ENCODE measurements around the gene IL25.
"Not testable (repeated sequence)": the region's sequence is repeated elsewhere in the genome, so short reads cannot be mapped to it uniquely, and the experiment has no call there.

The IL25 gene

DNA sequence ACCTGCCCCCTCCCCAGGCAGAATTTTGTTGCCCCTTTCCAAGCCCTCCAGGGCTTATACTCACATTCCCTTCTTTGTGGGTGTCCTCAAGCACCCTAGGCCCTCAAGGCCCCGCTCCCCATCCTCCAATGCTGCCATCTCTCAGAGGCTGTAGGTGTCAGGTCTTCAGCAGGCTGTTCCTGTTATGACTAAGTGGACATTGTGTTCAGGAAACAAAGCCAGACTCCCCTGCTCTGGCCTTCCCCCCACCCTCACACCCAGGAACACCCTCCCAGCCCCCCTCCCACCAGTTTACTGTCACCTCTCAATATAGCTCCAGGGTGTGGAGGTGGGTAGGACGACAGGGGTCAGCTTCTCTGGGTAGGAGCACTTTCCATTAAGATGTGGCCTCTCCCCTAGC is 36.9 kb downstream of the IL25 start:
- no peak for DNase-seq (ENCODE audit: low spot score)

- no peak for DNase-seq (ENCODE audit: low spot score)
Measured at GRCh38 chr14:23409966-23410635, 37.5 kb downstream of the IL25 start.

DNA sequence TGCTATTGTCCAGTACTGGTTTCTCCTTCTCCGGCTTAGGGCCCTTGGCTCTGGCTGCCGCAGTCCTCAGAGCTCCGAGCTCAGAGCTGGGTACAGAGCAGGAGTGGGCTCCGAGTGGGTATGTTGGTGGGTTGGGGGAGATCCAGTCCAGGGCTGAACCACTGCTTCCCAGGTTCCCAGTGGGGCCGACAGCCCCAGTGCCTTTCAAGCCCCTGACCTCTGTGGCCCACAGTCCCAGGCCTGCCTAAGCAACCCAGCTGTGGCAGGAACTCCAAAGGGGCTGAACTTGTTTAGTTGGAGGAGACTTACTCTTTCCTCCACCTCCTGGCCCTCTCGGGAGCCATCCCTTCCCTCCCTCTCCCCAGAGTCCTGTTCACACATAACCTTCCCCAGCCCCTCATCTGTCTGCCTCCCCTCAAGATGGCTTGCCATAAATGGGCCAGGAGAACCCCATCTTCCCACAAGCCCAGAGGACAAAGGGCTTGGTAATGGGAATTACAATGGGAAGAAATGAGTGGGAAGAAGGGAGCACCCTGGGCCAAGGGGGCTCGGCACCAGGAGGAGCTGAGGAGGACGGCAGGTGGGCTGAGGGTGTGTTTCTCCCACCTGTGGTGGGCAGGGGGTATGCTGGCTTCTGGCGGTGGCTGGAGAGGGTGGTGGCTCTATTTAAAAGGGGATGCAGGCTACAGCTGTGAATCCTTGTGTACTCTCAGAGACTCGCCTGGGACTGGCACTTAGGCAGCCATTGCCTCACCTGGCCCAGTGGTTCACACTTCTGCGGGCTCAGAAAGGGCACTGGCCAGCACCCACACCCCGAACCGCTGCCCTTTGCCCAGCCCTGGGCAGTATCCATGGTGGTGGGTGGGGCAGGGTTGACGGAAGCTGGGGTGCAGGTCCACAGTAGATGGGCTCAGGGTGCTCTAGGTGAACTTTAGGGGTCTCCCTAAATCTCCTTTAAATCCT is 39.2 kb downstream of the IL25 start:
- no peak for DNase-seq (ENCODE audit: low spot score)

DNA sequence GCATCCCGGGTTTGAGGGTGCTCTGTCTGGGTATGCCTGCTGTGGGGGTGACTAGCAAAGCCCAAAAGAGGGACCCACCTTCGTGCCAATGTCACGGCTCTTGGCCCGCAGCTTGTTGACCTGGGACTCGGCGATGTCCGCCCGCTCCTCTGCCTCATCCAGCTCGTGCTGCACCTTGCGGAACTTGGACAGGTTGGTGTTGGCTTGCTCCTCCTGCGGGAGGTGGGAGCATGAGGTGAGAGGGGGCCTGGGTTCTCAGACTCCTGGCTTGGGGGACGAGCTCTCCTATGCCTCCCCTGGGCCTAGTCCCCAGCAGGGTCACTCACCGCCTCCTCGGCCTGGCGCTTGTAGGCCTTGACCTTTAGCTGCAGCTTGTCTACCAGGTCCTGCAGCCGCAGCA is 41.1 kb downstream of the IL25 start:
- DNase-seq (ENCODE audit: low spot score): no peak

- DNase-seq (ENCODE audit: low spot score): no peak
Measured at GRCh38 chr14:23414254-23414653, 41.6 kb downstream of the IL25 start.

GRCh38 chr14:23414906-23415820 is 42.6 kb downstream of the IL25 start:
- DNase-seq (ENCODE audit: low spot score): no peak

DNA sequence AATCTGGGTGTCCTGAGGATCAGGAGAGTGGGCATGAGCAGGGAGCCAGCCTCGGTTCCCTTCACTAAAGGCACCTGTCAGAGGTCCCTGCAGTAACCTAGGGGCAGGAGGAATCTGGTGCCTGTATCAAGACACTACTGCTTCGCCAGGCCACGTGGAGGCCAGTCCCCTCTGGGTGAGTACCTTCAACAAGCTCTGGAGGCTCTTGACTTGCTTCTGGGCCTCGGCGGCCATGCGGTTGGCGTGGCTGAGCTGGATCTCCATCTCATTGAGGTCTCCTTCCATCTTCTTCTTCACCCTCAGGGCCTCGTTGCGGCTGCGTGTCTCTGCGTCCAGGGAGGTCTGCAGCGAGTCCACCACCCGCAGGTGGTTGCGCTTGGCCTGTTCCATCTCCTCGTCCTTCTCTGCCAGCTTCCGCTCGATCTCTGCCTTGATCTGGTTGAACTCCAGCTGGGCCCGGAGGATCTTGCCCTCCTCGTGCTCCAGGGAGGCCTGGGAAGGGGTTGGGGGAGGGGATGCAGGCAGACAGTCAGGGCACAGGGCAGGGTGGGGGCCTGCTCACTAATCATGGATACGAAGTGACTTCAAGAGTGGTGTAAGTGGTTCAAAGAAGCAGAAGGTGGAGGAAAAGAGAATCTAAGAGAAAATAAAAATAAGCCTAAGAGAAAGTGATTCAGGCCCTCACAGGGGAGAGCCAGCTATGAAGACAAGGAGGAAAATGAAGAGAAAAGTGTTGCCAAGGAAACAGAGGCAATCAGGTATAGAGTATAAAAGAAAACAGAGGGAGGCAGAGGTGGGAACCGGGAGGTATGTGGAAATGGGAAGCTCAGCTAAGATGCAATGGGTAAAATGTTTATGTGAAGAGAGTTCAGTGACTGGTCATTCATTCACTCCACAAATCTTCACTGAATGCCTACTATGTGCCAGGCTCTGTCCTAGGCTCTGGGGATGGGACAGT is 43.5 kb downstream of the IL25 start:
- no peak for DNase-seq (ENCODE audit: low spot score)

GRCh38 chr14:23416801-23417200 is 44.2 kb downstream of the IL25 start:
- DNase-seq (ENCODE audit: low spot score): no peak

GRCh38 chr14:23417269-23417668 is 44.7 kb downstream of the IL25 start:
- DNase-seq (ENCODE audit: low spot score): not testable (repeated sequence)

GRCh38 chr14:23418021-23418420 is 45.4 kb downstream of the IL25 start:
- no peak for DNase-seq (ENCODE audit: low spot score)

DNA sequence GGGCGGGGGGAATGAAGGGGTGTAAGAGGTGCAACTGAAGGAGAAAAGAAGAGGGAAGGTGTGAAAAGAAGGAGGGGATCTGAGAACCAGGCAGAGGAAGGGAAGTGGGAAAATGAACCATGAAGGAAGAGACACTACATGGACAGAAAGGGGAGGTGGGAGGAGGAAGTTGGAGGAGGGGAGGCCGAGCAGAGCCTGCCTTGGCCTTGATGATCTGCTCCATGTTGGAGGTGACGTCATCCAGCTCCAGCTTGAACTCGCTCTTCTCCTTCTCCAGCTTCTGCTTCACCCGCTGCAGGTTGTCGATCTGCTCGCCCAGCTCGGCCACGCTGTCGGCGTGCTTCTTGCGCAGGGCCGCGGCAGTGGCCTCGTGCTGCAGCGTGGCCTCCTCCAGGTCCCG is 47.0 kb downstream of the IL25 start:
- not testable (repeated sequence) for DNase-seq (ENCODE audit: low spot score)

GRCh38 chr14:23421594-23421993 is 49.0 kb downstream of the IL25 start:
- DNase-seq (ENCODE audit: low spot score): no peak

- no peak for DNase-seq (ENCODE audit: low spot score)
Measured at GRCh38 chr14:23423657-23424056, 51.0 kb downstream of the IL25 start.

DNA sequence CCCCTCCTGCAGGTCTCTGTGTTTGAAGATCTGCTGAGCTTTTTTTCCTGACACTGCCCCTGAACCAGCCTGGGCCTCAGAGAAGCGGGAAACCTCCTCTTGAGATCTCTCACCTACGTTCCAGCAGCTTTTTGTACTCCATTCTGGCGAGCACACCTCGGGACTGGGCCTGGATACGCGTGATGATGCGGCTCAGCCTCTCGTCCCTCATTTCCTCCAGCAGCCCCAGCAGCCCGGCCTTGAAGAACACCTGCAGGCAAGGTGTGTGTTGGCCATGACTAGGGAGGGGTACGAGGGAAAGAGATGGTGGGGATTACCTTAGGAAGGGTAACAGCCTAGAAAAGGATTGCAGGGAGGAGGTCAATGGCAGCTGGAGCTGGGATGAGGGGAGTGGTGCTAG is 52.6 kb downstream of the IL25 start:
- no peak for DNase-seq (ENCODE audit: low spot score)

GRCh38 chr14:23425798-23426197 is 53.2 kb downstream of the IL25 start:
- not testable (repeated sequence) for DNase-seq (ENCODE audit: low spot score)

Small RNAs within 50 kb of the gene (small RNA-seq; reads per million reads assigned to genes)
- gene MIR208A: 0 reads per million in 2 experiments
- gene MIR208B: 0 to 0.09 reads per million in 2 experiments

Data from SK-N-DZ (cell line).